Neural progenitor cell (in vitro differentiated cells): ENCODE data around the gene GMPR. TPM values are rescaled to one million over a fixed set of nuclear protein-coding genes. Genes with fewer than 3 reads are reported as not detected.

Source experiments
- DNase-seq: peaks from one replicate; pipeline ENCODE4 v3.0.0-alpha.2; 2016; ENCODE audit warnings: low spot score
- H2AFZ ChIP-seq: fragments of 200-600 bp; sonication (generic); replicated peaks from 2 replicates; pipeline ENCODE4 v1.6.1; 2016; ENCODE audit warnings: antibody characterized with exemption
- H3F3A ChIP-seq: fragments of 200-600 bp; sonication (generic); 2 replicates; pipeline ENCODE4 v1.6.1; 2016; ENCODE audit warnings: antibody characterized with exemption, low read depth
- H3K27ac ChIP-seq: fragments of 200-600 bp; sonication (generic); 2 replicates; pipeline ENCODE4 v1.5.1; 2016; ENCODE audit warnings: mild to moderate bottlenecking
- H3K27me3 ChIP-seq: fragments of 200-600 bp; sonication (generic); 2 replicates; pipeline ENCODE4 v1.6.1; 2016; ENCODE audit warnings: mild to moderate bottlenecking, moderate library complexity
- H3K36me3 ChIP-seq: fragments of 200-600 bp; sonication (generic); 2 replicates; pipeline ENCODE4 v1.5.1; 2016
- H3K4me1 ChIP-seq: fragments of 200-600 bp; sonication (generic); 2 replicates; pipeline ENCODE4 v1.6.1; 2016; ENCODE audit warnings: mixed run types
- H3K4me2 ChIP-seq: fragments of 200-600 bp; sonication (generic); 2 replicates; pipeline ENCODE4 v1.6.1; 2016
- H3K4me3 ChIP-seq: fragments of 200-600 bp; sonication (generic); 2 replicates; pipeline ENCODE4 v1.5.1; 2016
- H3K79me2 ChIP-seq: fragments of 200-600 bp; sonication (generic); 2 replicates; pipeline ENCODE4 v1.6.1; 2016; ENCODE audit warnings: low read depth
- H3K9ac ChIP-seq: fragments of 200-600 bp; sonication (generic); 2 replicates; pipeline ENCODE4 v1.6.1; 2016
- H3K9me3 ChIP-seq: fragments of 200-600 bp; sonication (generic); 2 replicates; pipeline ENCODE4 v1.5.1; 2016; ENCODE audit warnings: low read depth
- H4K20me1 ChIP-seq: fragments of 200-600 bp; sonication (generic); 2 replicates; pipeline ENCODE4 v1.6.1; 2016; ENCODE audit warnings: low read depth
- H3K27ac Mint-ChIP-seq: 3 replicates; pipeline ENCODE4 v1.8.0; 2021; ENCODE audit warnings: mixed read lengths
- H3K27me3 Mint-ChIP-seq: 2 replicates; pipeline ENCODE4 v1.8.0; 2022; ENCODE audit warnings: low read depth, mild to moderate bottlenecking, inconsistent platforms, moderate library complexity, mixed read lengths; ENCODE audit not compliant: insufficient read depth
- H3K36me3 Mint-ChIP-seq: 3 replicates; pipeline ENCODE4 v1.8.0; 2021; ENCODE audit warnings: mixed read lengths
- H3K4me1 Mint-ChIP-seq: 3 replicates; pipeline ENCODE4 v1.8.0; 2021; ENCODE audit warnings: mixed read lengths
- H3K4me3 Mint-ChIP-seq: 3 replicates; pipeline ENCODE4 v1.8.0; 2021; ENCODE audit warnings: mild to moderate bottlenecking, moderate library complexity, mixed read lengths
- H3K9me3 Mint-ChIP-seq: 3 replicates; pipeline ENCODE4 v1.8.0; 2020; ENCODE audit warnings: mixed read lengths
- EZH2 ChIP-seq: fragments of 200-600 bp; sonication (generic); IDR thresholded peaks from 2 replicates; pipeline ENCODE4 v1.6.1; 2017; ENCODE audit warnings: antibody characterized with exemption, mild to moderate bottlenecking, moderate library complexity
- EZH2phosphoT487 ChIP-seq: fragments of 200-600 bp; sonication (generic); IDR thresholded peaks from 2 replicates; pipeline ENCODE4 v1.6.1; 2017; ENCODE audit warnings: antibody characterized with exemption
- total RNA-seq: library from RNA; depleted of rRNA; stranded (reverse); fragments of >200 nt; gene quantifications from 2 replicates; pipeline ENCODE4 v1.2.3, GENCODE V29; 2015; ENCODE audit warnings: low replicate concordance
- TF ChIP-seq, protein P1 (sequence below): fragments of 200-600 bp; sonication (generic); IDR thresholded peaks from 2 replicates; pipeline ENCODE4 v1.5.1; 2017; ENCODE audit warnings: antibody characterized with exemption, mild to moderate bottlenecking

The GMPR gene
- total RNA-seq, 1 donor from 2014 or later, result not detected

DNA sequence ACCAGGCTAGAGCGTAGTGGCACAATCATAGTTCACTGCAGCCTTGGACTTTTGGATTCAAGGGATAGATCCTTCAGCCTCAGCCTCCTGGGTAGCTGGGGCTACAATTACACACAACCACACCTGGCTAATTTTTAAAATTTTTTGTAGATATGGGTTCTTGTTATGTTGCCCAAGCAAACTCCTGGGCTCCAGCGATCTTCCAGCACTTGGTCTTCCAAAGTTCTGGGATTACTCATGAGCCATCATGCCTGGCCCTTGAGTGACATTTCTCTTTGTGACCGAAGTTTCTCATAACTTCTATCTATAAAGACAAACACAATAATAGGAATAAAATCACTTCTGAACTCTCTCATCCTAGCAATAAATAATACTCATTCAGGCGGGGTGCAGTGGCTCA is 26.1 kb upstream of the GMPR start:
- Mint-ChIP-seq H3K4me3 (no peak overlapping the region), H3K9me3 (peaks cover 5% of the 10 kb centered on the region), H3K27ac (no peak overlapping the region), H3K27me3 (peaks cover 20% of the 10 kb centered on the region), H3K36me3 (peaks cover 2% of the 10 kb centered on the region), H3K4me1 (peaks cover 15% of the 10 kb centered on the region)
- H3K79me2 ChIP-seq, result no peaks in the 10 kb centered on the region
- H4K20me1 ChIP-seq, result no peaks in the 10 kb centered on the region
- no peaks in the 10 kb centered on the region for H3F3A ChIP-seq
- DNase-seq, result no peak
- H3K36me3 ChIP-seq, result no peaks in the 10 kb centered on the region
- no peaks in the 10 kb centered on the region for H3K4me1 ChIP-seq
- H3K27me3 ChIP-seq, result no peaks in the 10 kb centered on the region
- H3K4me2 ChIP-seq, result no peak overlapping the region
- no peak overlapping the region for H3K27ac ChIP-seq
- no peak overlapping the region for H3K9ac ChIP-seq
- TF ChIP-seq EZH2 (no peak), EZH2phosphoT487 (no peak)
- TF ChIP-seq, protein P1, sequence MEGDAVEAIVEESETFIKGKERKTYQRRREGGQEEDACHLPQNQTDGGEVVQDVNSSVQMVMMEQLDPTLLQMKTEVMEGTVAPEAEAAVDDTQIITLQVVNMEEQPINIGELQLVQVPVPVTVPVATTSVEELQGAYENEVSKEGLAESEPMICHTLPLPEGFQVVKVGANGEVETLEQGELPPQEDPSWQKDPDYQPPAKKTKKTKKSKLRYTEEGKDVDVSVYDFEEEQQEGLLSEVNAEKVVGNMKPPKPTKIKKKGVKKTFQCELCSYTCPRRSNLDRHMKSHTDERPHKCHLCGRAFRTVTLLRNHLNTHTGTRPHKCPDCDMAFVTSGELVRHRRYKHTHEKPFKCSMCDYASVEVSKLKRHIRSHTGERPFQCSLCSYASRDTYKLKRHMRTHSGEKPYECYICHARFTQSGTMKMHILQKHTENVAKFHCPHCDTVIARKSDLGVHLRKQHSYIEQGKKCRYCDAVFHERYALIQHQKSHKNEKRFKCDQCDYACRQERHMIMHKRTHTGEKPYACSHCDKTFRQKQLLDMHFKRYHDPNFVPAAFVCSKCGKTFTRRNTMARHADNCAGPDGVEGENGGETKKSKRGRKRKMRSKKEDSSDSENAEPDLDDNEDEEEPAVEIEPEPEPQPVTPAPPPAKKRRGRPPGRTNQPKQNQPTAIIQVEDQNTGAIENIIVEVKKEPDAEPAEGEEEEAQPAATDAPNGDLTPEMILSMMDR, result no peak
- H3K4me3 ChIP-seq, result no peak overlapping the region
- no peak overlapping the region for H2AFZ ChIP-seq
- H3K9me3 ChIP-seq, result no peaks in the 10 kb centered on the region

DNA sequence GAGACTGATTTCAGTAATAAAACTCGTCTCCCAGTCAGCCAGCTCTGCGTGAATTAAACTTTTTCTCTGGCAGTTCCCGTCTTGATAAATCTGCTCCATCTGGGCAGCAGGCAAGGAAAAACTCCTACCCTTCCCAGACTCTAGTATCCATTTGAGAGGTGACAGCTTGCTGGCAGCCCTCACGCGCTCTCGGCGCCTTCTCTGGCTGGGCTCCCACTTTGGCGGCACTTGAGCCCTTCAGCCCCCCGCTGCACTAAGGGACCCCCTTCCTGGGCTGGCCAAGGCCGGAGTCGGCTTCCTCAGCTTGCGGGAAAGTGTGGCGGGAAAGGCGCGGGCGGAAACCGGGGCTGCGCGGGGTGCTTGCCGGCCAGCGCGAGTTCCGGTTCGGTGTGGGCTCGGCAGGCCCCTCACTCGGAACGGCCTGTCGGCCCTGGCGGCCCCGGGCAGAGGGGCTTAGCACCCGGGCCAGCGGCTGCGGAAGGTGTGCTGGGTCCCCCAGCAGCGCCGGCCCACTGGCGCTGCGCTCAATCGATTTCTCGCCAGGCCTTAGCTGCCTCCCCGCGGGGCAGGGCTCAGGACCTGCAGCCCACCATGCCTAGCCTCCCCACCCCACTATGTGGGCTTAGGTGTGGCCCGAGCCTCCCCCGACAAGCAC is 21.8 kb upstream of the GMPR start:
- Mint-ChIP-seq H3K27ac (no peak overlapping the region), H3K4me3 (no peak overlapping the region), H3K36me3 (peaks cover 2% of the 10 kb centered on the region), H3K9me3 (peaks cover 3% of the 10 kb centered on the region), H3K4me1 (peaks cover 3% of the 10 kb centered on the region), H3K27me3 (peaks cover 8% of the 10 kb centered on the region)
- H2AFZ ChIP-seq, result no peak overlapping the region
- DNase-seq, result no peak
- no peaks in the 10 kb centered on the region for H3K79me2 ChIP-seq
- no peak overlapping the region for H3K9ac ChIP-seq
- no peak for TF ChIP-seq EZH2
- TF ChIP-seq, protein P1, result no peak
- no peak for TF ChIP-seq EZH2phosphoT487
- no peaks in the 10 kb centered on the region for H3K9me3 ChIP-seq
- H3K4me2 ChIP-seq, result no peak overlapping the region
- H3K4me1 ChIP-seq, result no peaks in the 10 kb centered on the region
- H3K36me3 ChIP-seq, result no peaks in the 10 kb centered on the region
- no peak overlapping the region for H3K27ac ChIP-seq
- no peaks in the 10 kb centered on the region for H4K20me1 ChIP-seq
- H3K4me3 ChIP-seq, result no peak overlapping the region
- no peaks in the 10 kb centered on the region for H3K27me3 ChIP-seq
- no peaks in the 10 kb centered on the region for H3F3A ChIP-seq

DNA sequence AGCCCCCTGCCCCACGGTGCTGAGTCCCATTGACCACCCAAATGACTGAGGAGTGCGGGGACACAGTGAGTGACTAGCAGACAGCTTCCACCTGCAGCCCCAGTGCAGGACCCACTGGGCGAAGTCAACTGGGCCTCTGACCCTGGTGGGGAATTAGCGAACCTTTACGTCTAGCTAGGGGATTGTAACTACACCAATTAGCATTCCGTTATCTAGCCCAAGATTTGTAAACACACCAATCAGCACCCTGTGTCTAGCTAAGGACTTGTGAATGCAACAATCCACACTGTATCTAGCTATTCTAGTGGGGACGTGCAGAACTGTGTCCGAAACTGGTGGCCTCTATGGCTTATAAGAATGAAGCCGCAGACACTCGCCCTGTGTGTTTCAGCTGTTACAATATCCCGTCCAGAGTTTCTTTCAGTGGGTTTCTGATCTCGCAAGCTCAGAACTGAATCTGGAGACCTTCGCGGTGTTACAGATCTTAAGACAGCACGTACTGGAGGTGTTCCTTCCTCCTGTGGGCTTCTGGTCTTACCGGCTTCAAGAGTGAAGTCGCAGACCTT is 21.1 kb upstream of the GMPR start:
- no peak overlapping the region for H3K4me2 ChIP-seq
- peaks cover 3% of the 10 kb centered on the region for H3K4me1 Mint-ChIP-seq
- no peak for DNase-seq
- H3K36me3 Mint-ChIP-seq, result peaks cover 2% of the 10 kb centered on the region
- H3K79me2 ChIP-seq, result no peaks in the 10 kb centered on the region
- H4K20me1 ChIP-seq, result no peaks in the 10 kb centered on the region
- no peaks in the 10 kb centered on the region for H3K9me3 Mint-ChIP-seq
- H3K9ac ChIP-seq, result no peak overlapping the region
- H3F3A ChIP-seq, result no peaks in the 10 kb centered on the region
- H2AFZ ChIP-seq, result no peak overlapping the region
- H3K4me3 Mint-ChIP-seq, result no peak overlapping the region
- no peaks in the 10 kb centered on the region for H3K36me3 ChIP-seq
- no peak overlapping the region for H3K4me3 ChIP-seq
- H3K9me3 ChIP-seq, result no peaks in the 10 kb centered on the region
- no peak overlapping the region for H3K27ac Mint-ChIP-seq
- TF ChIP-seq EZH2 (no peak), EZH2phosphoT487 (no peak)
- TF ChIP-seq, protein P1, result no peak
- H3K4me1 ChIP-seq, result no peaks in the 10 kb centered on the region
- no peaks in the 10 kb centered on the region for H3K27me3 ChIP-seq
- H3K27ac ChIP-seq, result no peak overlapping the region
- H3K27me3 Mint-ChIP-seq, result peaks cover 8% of the 10 kb centered on the region
